Activated naive CD8-positive, alpha-beta T cell treated with anti-CD3 and anti-CD28 coated beads, Interleukin-2, amount 10 ng/mL, durations not matched to agents 7 days and 5 days (primary cell): ENCODE results near the gene RECK. TPM values are rescaled to one million over a fixed set of nuclear protein-coding genes. Genes with fewer than 3 reads are reported as not detected.
"Not testable (repeated sequence)": the region's sequence is repeated elsewhere in the genome, so short reads cannot be mapped to it uniquely, and the experiment has no call there.

ENCODE experiments used
- ATAC-seq: fragments of 150-1000 bp; cut with Tn5 transposase; one replicate; pipeline ENCODE4 v1.10.0; 2021; ENCODE audit warnings: low read depth, moderate library complexity
- POLR2A ChIA-PET: fragments of 350-600 bp; sonication (Branson Sonifier 250); formaldehyde crosslinking; loops from one replicate; lab custom pipeline; 2021; ENCODE audit warnings: antibody characterized with exemption; lab: Charles Lee
- DNase-seq: peaks from one replicate; pipeline ENCODE4 v3.0.0; 2021
- H3K27ac Mint-ChIP-seq: one replicate; pipeline ENCODE4 v1.8.0; 2022; ENCODE audit warnings: mild to moderate bottlenecking, mixed read lengths
- H3K27me3 Mint-ChIP-seq: one replicate; pipeline ENCODE4 v1.8.0; 2022; ENCODE audit warnings: mild to moderate bottlenecking, moderate library complexity, mixed read lengths
- H3K36me3 Mint-ChIP-seq: one replicate; pipeline ENCODE4 v1.8.0; 2021; ENCODE audit warnings: mild to moderate bottlenecking, mixed read lengths
- H3K4me1 Mint-ChIP-seq: one replicate; pipeline ENCODE4 v1.8.0; 2021; ENCODE audit warnings: mixed read lengths
- H3K4me3 Mint-ChIP-seq: one replicate; pipeline ENCODE4 v1.8.0; 2022; ENCODE audit warnings: mild to moderate bottlenecking, moderate library complexity, mixed read lengths
- H3K9me3 Mint-ChIP-seq: one replicate; pipeline ENCODE4 v1.8.0; 2021; ENCODE audit warnings: mixed read lengths
- total RNA-seq, 2 experiments: library from RNA; stranded (reverse); gene quantifications; one replicate each; pipeline ENCODE4 v1.2.3, GENCODE V29; 2021

Gene RECK
- total RNA-seq, 2 experiments from 2014 or later: 8.8 to 9.3 TPM

DNA sequence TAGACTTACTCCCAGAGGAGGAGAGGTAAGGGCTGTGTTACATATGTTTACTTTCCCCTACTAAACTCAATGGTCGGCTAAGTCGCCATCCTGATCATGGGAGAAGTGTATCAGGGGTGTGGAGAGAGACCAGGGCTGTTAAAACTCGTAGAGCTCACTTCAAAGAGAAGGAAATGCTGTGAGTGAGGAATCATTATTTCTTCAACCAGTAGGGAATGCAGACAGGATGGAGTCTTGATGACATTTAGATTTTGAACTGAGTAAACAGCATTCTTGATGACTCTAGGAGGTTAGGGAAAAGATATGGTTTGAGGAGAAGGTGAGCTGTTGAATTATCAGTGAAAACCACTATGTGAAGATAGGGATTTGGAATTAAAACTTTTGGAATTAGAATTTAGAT is 17.3 kb downstream of the RECK start:
- Mint-ChIP-seq H3K4me3 (no peak overlapping the region), H3K27ac (no peak overlapping the region), H3K9me3 (peaks cover 1% of the 10 kb centered on the region), H3K4me1 (no peaks in the 10 kb centered on the region), H3K36me3 (peaks cover 5% of the 10 kb centered on the region), H3K27me3 (no peaks in the 10 kb centered on the region)
- ATAC-seq (no peak), DNase-seq (no peak)
- POLR2A ChIA-PET: no interaction called here

DNA sequence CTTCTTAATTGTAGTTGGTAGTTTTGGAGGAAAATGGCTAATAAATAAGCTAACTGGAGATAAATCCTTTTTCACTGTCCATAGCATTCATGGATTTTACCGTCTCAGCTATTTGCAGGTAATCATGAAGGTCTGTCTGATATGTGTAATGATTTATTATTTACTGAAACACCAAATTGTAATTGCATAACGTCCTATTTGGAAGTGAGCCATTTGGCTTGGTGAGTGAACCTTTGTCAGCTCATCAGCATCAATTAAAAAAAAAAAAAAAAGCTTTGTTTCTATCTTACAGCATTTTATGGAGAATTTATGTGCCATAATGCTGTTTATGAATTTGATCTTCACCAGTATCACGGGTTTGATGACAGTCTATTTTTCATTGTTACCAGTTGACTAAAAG is 20.2 kb downstream of the RECK start:
- H3K27me3 Mint-ChIP-seq: no peaks in the 10 kb centered on the region
- ATAC-seq: no peak
- peaks cover 13% of the 10 kb centered on the region for H3K36me3 Mint-ChIP-seq
- POLR2A ChIA-PET: no interaction called here
- no peaks in the 10 kb centered on the region for H3K4me1 Mint-ChIP-seq
- H3K4me3 Mint-ChIP-seq: no peak overlapping the region
- H3K9me3 Mint-ChIP-seq: peaks cover 1% of the 10 kb centered on the region
- no peak for DNase-seq
- no peak overlapping the region for H3K27ac Mint-ChIP-seq

DNA sequence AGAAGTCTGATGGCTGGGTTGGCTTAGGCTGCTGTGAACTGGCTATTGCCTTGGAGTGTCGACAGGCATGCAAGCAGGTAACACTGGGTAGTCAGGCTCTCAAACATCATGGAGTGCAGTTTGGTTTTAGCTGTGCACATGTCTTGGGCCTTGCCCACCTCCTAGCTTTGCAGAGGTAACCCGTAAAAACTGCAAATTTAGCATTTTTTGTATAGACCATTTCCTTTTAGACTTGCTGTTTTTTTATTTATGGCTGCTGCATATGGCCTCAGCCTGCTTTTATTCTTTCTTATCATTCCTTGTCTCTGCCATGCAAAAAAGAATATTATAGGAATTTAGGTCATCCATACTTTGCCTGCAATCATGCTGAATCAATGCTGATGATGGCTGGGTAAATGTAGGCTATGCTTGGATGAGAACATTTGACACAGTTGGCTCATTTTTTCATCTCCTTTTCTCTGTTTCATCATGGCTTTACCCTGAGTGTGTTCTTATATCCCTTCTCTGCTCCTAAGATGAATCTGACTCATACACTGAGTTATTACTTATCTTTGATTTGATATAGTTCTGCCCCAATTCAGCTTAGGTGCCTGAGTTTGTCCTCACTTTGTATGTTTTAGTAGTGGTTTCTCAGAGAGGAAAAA is 27.2 kb downstream of the RECK start:
- no peaks in the 10 kb centered on the region for H3K4me1 Mint-ChIP-seq
- no peak overlapping the region for H3K27ac Mint-ChIP-seq
- POLR2A ChIA-PET: no interaction called here
- DNase-seq (no peak), ATAC-seq (no peak)
- H3K36me3 Mint-ChIP-seq: peaks cover 17% of the 10 kb centered on the region
- no peaks in the 10 kb centered on the region for H3K27me3 Mint-ChIP-seq
- H3K4me3 Mint-ChIP-seq: no peak overlapping the region
- H3K9me3 Mint-ChIP-seq: no peaks in the 10 kb centered on the region

DNA sequence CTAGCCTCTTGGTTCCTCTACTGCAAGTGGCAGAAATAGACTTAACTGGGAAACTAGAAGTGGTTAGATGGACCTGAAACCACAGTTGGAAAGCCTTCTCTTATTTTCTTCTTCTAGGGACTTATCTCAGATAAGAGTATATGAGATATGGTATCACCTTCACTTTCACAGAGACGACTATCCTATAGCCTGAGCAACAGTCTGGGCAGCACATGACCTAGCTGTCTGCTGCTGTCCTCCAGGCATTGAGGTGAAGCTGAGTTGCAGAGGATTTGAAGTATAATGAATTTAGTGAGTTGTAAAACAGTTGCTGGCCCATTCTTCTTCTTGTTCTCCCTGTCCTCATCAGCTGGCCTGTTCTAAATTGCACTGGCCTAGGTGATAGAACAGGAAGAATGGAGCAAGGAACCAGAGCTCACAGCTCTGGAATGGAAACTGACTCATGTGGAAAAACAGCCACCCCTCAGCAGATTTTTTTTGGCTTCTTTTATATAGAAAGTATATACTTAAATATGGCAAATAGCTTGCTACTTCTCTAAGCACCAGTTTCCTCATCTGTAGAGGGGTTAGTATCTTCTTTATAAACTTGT is 27.8 kb downstream of the RECK start:
- no peak overlapping the region for H3K27ac Mint-ChIP-seq
- no peak for DNase-seq
- no peaks in the 10 kb centered on the region for H3K27me3 Mint-ChIP-seq
- no peak overlapping the region for H3K4me3 Mint-ChIP-seq
- H3K4me1 Mint-ChIP-seq: no peaks in the 10 kb centered on the region
- POLR2A ChIA-PET: no interaction called here
- H3K9me3 Mint-ChIP-seq: no peaks in the 10 kb centered on the region
- H3K36me3 Mint-ChIP-seq: peaks cover 19% of the 10 kb centered on the region
- ATAC-seq: no peak

DNA sequence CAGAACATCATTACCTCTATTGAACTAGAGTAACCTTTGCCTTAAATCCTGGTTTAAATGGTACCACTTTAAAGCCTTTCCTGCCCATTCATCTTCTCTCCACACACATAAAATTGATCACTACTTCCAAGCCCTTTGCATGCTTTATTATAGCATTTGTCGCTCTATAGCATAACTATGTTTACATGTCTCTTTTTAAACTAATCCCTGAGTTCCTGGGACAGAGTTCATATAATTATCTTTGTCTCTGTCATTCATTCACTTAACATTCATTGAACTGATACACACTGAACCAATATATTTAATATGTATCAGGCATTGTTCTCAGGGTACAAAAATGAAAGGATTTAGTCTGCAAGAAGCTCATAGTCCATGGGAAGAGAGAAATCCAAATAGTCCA is 37.3 kb downstream of the RECK start:
- POLR2A ChIA-PET: no interaction called here
- Mint-ChIP-seq H3K9me3 (no peaks in the 10 kb centered on the region), H3K27me3 (no peaks in the 10 kb centered on the region), H3K4me3 (no peak overlapping the region), H3K4me1 (no peaks in the 10 kb centered on the region), H3K36me3 (peaks cover 7% of the 10 kb centered on the region), H3K27ac (no peak overlapping the region)
- no peak for ATAC-seq
- DNase-seq: no peak

DNA sequence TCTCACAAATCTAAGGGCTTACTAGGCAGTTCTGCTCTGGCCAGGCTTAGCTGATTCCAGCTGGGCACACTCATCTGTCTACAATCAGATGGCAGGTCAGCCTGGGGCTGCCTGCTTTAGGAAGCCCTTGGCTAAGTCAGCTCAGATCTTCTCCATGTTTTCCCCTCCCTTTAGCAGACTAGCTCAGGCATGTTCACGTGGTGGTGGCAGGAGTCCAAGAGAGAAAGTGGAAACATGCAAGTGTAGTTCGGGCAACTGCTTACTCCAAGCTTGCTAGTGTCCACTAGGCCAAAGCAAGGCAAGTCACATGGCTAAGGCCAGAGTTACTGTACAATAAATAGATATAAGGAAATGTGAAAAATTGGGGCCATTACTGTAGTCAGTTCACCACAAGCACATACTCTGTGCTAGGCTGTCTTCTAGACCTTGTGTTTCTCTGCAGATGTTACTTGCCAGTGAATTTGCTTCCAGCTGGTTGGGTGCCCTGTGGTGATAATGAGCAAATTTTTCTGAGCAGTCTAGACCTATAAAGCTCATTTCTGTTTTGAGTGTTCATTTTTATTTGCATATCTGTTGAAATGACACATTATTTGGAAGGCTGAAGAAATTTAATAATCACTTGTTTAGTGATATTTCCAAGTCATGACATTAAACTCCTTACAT is 38.3 kb downstream of the RECK start:
- H3K36me3 Mint-ChIP-seq: no peaks in the 10 kb centered on the region
- no peak for ATAC-seq
- no peaks in the 10 kb centered on the region for H3K4me1 Mint-ChIP-seq
- no peak overlapping the region for H3K27ac Mint-ChIP-seq
- POLR2A ChIA-PET: no interaction called here
- no peak for DNase-seq
- no peak overlapping the region for H3K4me3 Mint-ChIP-seq
- no peaks in the 10 kb centered on the region for H3K9me3 Mint-ChIP-seq
- no peaks in the 10 kb centered on the region for H3K27me3 Mint-ChIP-seq

DNA sequence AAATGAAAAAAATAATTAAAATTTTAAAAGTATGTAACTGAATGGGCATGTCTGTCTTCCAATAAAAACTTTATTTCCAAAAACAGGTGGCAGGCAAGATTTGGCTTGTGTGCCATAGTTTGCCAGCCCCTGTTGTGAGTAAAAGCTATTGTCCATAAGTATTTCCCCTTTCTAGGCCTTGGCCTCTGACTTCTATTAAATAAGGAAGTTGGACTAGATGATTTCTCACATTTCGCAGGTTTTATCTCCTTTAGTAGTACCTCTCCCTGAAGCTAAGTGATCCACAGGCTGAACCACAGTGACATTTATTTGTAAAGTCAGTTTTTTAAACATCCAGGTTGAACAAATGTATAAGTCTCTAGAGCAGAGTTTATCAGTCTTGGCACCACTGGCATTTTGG is 41.3 kb downstream of the RECK start:
- no peaks in the 10 kb centered on the region for H3K36me3 Mint-ChIP-seq
- H3K27ac Mint-ChIP-seq: no peak overlapping the region
- ATAC-seq (no peak), DNase-seq (no peak)
- POLR2A ChIA-PET: interaction anchor here (0.5 kb wide), 1 partner anchor 35 kb away, joined by 3 read pairs; no protein-coding TSS in a partner anchor
- no peaks in the 10 kb centered on the region for H3K9me3 Mint-ChIP-seq
- H3K27me3 Mint-ChIP-seq: no peaks in the 10 kb centered on the region
- H3K4me1 Mint-ChIP-seq: no peaks in the 10 kb centered on the region
- no peak overlapping the region for H3K4me3 Mint-ChIP-seq

DNA sequence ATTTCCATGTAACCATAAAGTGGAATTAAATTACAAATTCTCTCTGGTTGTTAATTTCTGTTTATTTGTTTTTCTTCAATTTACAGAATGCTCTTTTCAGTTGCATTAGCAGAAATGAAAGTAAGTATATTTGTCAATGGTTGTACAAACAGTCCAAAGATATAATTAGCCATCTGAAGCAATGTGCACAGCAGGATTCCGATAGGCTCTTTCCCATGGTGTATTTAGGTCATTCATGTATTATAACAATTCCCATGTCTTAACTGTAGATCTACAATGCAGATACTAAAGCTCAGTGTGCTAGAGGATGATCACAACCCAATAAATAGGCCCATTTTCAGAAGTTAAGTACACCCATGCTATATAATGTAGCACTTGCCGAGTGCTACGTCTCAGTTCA is 43.8 kb downstream of the RECK start:
- Mint-ChIP-seq H3K4me3 (no peak overlapping the region), H3K27ac (no peak overlapping the region), H3K36me3 (peaks cover 6% of the 10 kb centered on the region), H3K4me1 (no peaks in the 10 kb centered on the region), H3K9me3 (no peaks in the 10 kb centered on the region), H3K27me3 (no peaks in the 10 kb centered on the region)
- no peak for ATAC-seq
- POLR2A ChIA-PET: interaction anchor here (1.1 kb wide), 1 partner anchor 12 kb away, joined by 3 read pairs; no protein-coding TSS in a partner anchor
- DNase-seq: no peak

DNA sequence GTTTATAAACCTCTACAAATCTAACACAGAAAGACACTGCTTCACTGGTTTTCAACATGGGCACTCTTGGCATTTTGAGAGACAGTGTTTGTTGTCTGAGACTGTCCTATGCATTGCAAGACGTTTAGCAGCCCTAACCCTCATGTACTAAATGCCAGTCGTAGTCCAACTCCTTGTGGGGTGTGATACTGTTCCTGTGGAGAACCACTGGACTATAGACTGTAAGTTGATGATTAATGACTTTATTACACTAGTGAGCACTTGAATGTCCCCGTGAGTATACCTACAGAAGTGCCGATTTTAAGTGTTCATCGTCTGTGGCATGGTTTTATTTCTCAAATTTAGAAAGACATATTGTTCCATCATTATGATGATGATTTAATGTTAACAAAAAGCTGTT is 46.2 kb downstream of the RECK start:
- Mint-ChIP-seq H3K9me3 (no peaks in the 10 kb centered on the region), H3K4me1 (no peaks in the 10 kb centered on the region), H3K27ac (no peak overlapping the region), H3K27me3 (no peaks in the 10 kb centered on the region), H3K36me3 (peaks cover 21% of the 10 kb centered on the region), H3K4me3 (no peak overlapping the region)
- ATAC-seq: no peak
- DNase-seq: no peak
- POLR2A ChIA-PET: no interaction called here

DNA sequence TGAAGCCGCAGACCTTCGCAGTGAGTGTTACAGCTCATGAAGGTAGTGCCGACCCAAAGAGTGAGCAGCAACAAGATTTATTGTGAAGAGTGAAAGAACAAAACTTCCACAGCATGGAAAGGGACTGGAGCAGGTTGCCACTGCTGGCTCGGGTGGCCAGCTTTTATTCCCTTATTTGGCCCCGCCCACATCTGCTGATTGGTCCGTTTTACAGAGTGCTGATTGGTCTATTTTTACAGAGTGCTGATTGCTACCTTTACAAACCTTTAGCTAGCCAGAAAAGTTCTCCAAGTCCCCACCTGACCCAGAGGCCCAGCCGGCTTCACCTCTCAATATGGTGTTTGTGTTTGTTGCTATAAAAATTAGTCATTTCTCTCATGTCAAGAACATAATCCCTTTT is 49.7 kb downstream of the RECK start:
- Mint-ChIP-seq H3K27ac (no peak overlapping the region), H3K9me3 (no peaks in the 10 kb centered on the region), H3K36me3 (peaks cover 22% of the 10 kb centered on the region), H3K4me3 (no peak overlapping the region), H3K4me1 (no peaks in the 10 kb centered on the region), H3K27me3 (no peaks in the 10 kb centered on the region)
- DNase-seq (no peak), ATAC-seq (no peak)
- POLR2A ChIA-PET: no interaction called here

DNA sequence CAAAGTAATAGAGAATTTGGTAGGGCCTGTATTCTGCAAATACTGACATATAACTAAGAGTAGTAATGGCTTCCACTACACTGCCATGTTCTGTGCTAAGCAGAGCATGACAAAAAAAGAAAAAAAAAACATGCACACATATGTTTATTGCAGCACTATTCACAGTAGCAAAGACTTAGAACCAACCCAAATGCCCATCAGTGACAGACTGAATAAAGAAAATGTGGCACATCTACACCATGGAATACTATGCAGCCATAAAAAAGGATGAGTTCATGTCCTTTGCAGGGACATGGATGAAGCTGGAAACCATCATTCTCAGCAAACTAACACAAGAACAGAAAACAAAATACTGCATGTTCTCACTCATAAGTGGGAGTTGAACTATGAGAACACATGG is 50.3 kb downstream of the RECK start:
- POLR2A ChIA-PET, DNase-seq, H3K4me3 Mint-ChIP-seq, H3K9me3 Mint-ChIP-seq, H3K27ac Mint-ChIP-seq, ATAC-seq, H3K4me1 Mint-ChIP-seq, H3K27me3 Mint-ChIP-seq: not testable (repeated sequence)
- peaks cover 28% of the 10 kb centered on the region for H3K36me3 Mint-ChIP-seq

DNA sequence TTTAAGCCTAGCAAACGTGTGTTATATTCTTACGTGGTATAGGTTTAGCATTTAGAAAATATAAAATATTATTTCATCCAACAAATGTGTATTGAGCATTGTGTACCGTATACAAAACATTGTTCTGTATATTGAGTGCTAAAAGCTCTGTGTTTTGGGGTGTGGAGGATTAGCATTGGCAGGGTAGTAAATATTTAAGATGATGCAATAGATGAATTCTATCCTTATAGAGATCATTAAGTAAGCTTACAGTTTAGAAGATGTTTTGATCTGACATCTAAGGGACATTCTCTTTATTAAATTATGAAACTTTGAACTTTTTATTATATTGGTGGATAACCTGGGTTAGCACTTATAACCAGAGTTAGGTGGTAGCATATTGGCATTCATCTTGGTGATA is 51.3 kb downstream of the RECK start:
- H3K27ac Mint-ChIP-seq: no peak overlapping the region
- H3K36me3 Mint-ChIP-seq: peaks cover 33% of the 10 kb centered on the region
- H3K4me3 Mint-ChIP-seq: no peak overlapping the region
- peaks cover 4% of the 10 kb centered on the region for H3K9me3 Mint-ChIP-seq
- ATAC-seq (no peak), DNase-seq (no peak)
- H3K27me3 Mint-ChIP-seq: no peaks in the 10 kb centered on the region
- peaks cover 9% of the 10 kb centered on the region for H3K4me1 Mint-ChIP-seq
- POLR2A ChIA-PET: no interaction called here

DNA sequence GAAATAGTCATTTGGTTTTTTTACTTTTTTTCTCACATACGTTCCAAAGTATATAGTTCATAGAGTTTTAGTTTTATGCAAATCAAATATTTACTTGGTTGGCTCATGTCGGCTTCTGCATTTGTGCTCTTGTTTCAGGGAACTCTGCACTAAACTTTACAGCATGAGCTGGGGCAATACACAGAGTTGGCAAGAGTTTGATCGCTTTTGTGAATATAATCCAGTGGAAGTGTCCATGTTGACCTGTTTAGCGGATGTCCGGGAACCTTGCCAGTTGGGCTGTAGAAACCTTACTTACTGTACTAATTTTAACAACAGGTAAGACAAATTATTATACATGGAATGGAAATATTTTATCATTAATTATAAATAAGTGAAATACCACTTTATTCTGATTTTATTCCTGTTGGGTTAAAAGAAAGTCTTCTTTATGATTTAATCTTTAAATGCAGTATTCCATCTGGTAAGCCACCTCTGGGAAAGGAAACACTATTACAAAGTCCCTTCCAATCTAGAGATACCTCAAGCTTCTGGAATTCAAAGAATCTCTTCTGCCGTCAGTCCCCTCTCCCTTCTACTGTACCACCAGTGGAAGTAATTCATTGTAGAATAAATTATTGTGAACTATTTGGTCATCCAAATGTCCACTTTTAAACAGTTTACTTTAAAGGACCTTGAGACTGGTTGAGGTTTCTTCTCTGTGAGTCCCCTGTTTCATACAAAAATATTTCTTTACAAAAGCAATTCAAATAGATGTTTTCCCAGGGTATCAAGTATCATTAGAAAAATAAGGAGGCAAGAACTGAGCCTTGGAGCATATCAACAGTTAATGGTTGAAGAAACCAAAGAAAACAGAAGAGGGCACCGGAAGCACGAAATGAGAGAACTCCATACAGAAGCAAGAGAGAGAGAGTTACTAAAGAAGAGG is 54.6 kb downstream of the RECK start:
- DNase-seq (no peak), ATAC-seq (no peak)
- Mint-ChIP-seq H3K27ac (peak overlapping the region; percentile 85), H3K4me1 (peaks cover 12% of the 10 kb centered on the region), H3K4me3 (peak overlapping the region; percentile 29), H3K36me3 (peaks cover 27% of the 10 kb centered on the region), H3K9me3 (peaks cover 4% of the 10 kb centered on the region), H3K27me3 (no peaks in the 10 kb centered on the region)
- POLR2A ChIA-PET: no interaction called here
